Activated CD4-positive, alpha-beta T cell treated with anti-CD3 and anti-CD28 coated beads, Interleukin-10, Interleukin-2, amounts not matched to agents 100 ng/mL and 50 ng/mL, durations not matched to agents 16 hours and 8 hours (primary cell): ENCODE results near the gene FIBCD1.
A peak's percentile ranks its signal among the peaks of the same experiment; 100 is the strongest.

Experiments
- DNase-seq: peaks from one replicate; pipeline ENCODE4 v3.0.0-alpha.2; 2020

Gene FIBCD1

GRCh38 chr9:130954317-130954716 lies 15.3 kb upstream of the FIBCD1 start:
- DNase-seq = no peak

- no peak for DNase-seq
These were observed 13.2 kb upstream of the FIBCD1 start for GRCh38 chr9:130952065-130952762.

GRCh38 chr9:130950039-130950311 lies 10.9 kb upstream of the FIBCD1 start:
- no peak for DNase-seq

GRCh38 chr9:130949188-130950038 lies 10.4 kb upstream of the FIBCD1 start:
- no peak for DNase-seq

- no peak for DNase-seq
These were observed 9.2 kb upstream of the FIBCD1 start for GRCh38 chr9:130948266-130948665.

GRCh38 chr9:130947618-130948140 lies 8.6 kb upstream of the FIBCD1 start:
- DNase-seq = no peak

- no peak for DNase-seq
These were observed 7.9 kb upstream of the FIBCD1 start for GRCh38 chr9:130946766-130947617.

GRCh38 chr9:130945173-130945572 lies 6.1 kb upstream of the FIBCD1 start:
- no peak for DNase-seq

GRCh38 chr9:130944510-130945058 lies 5.5 kb upstream of the FIBCD1 start:
- no peak for DNase-seq

GRCh38 chr9:130943777-130944176 lies 4.7 kb upstream of the FIBCD1 start:
- DNase-seq = no peak

GRCh38 chr9:130943221-130943620 lies 4.2 kb upstream of the FIBCD1 start:
- DNase-seq = no peak

GRCh38 chr9:130942679-130943078 lies 3.6 kb upstream of the FIBCD1 start:
- DNase-seq = no peak

- no peak for DNase-seq
These were observed 3.0 kb upstream of the FIBCD1 start for GRCh38 chr9:130942084-130942483.

GRCh38 chr9:130940693-130941576 lies 1.9 kb upstream of the FIBCD1 start:
- peak; percentile 75 for DNase-seq

- DNase-seq = no peak
These were observed 1.0 kb upstream of the FIBCD1 start for GRCh38 chr9:130940027-130940549.

- no peak for DNase-seq
These were observed 469 bp upstream of the FIBCD1 start for GRCh38 chr9:130939405-130940026.

GRCh38 chr9:130938184-130938651 lies 829 bp downstream of the FIBCD1 start:
- DNase-seq = no peak

GRCh38 chr9:130937146-130938076 lies 1.6 kb downstream of the FIBCD1 start:
- DNase-seq = no peak

GRCh38 chr9:130936285-130937117 lies 2.5 kb downstream of the FIBCD1 start:
- no peak for DNase-seq
